Muscle of leg (tissue), 11 donors: Measurements from ENCODE around the gene LDB2. TPM values are rescaled to one million over a fixed set of nuclear protein-coding genes. Genes with fewer than 3 reads are reported as not detected.

Source experiments
- DNase-seq: peaks from one replicate; pipeline ENCODE4 v3.0.0; 2013
- H3K27ac ChIP-seq: one replicate; pipeline ENCODE4 v1.5.1; 2013; ENCODE audit warnings: mild to moderate bottlenecking, low read length, control low read depth
- H3K27me3 ChIP-seq: one replicate; pipeline ENCODE4 v1.6.1; 2013; ENCODE audit warnings: low read length; ENCODE audit not compliant: control insufficient read depth, insufficient read depth
- H3K36me3 ChIP-seq: one replicate; pipeline ENCODE4 v1.6.1; 2013; ENCODE audit warnings: low read length; ENCODE audit not compliant: control insufficient read depth, insufficient read depth
- H3K4me1 ChIP-seq: one replicate; pipeline ENCODE4 v1.6.1; 2013; ENCODE audit warnings: low read length; ENCODE audit not compliant: control insufficient read depth, insufficient read depth
- H3K4me3 ChIP-seq: one replicate; pipeline ENCODE4 v1.5.1; 2013; ENCODE audit warnings: low read length, control low read depth
- H3K9me3 ChIP-seq: replicated peaks from 2 replicates; pipeline ENCODE4 v1.6.1; 2013; ENCODE audit warnings: low read depth, low read length; ENCODE audit not compliant: control insufficient read depth
- WGBS: methylation state at CpG from one replicate; pipeline ENCODE4 v1.1.5; 2013; ENCODE audit warnings: missing lambda C conversion rate; ENCODE audit not compliant: insufficient coverage; 5-methylcytosine and 5-hydroxymethylcytosine counted together
- polyA plus RNA-seq, 8 donors: library from polyadenylated mRNA; unstranded; fragments of 120-200 nt; gene quantifications; one replicate each; pipeline versions ENCODE4 v1.2.1 to v1.2.3, GENCODE V29; 2013; ENCODE audit warnings: inconsistent platforms in 1 of 8, low replicate concordance in 1 of 8; ENCODE audit not compliant: insufficient read length in 8 of 8, insufficient read depth in 1 of 8
- total RNA-seq: library from RNA; stranded (reverse); fragments of 120-200 nt; gene quantifications from one replicate; pipeline ENCODE4 v1.2.4, GENCODE V29; 2013

The LDB2 gene
- total and polyA plus RNA-seq, 9 donors = 38.5 to 57.2 (median 48.4) TPM

GRCh38 chr4:16682975-16683374 is 215.5 kb downstream of the LDB2 start:
- no peak overlapping the region for H3K27ac ChIP-seq
- no peak overlapping the region for H3K4me3 ChIP-seq
- H3K9me3 ChIP-seq = no peaks in the 10 kb centered on the region
- no CpG with 5 or more reads among the region's 3 CpGs for WGBS
- peaks cover 7% of the 10 kb centered on the region for H3K4me1 ChIP-seq
- H3K36me3 ChIP-seq = no peaks in the 10 kb centered on the region
- no peak for DNase-seq
- no peaks in the 10 kb centered on the region for H3K27me3 ChIP-seq

GRCh38 chr4:16677001-16677944 is 221.2 kb downstream of the LDB2 start:
- Histone ChIP-seq H3K27ac (peak overlapping the region; percentile 58), H3K4me1 (peaks cover 10% of the 10 kb centered on the region), H3K36me3 (no peaks in the 10 kb centered on the region), H3K4me3 (no peak overlapping the region), H3K27me3 (no peaks in the 10 kb centered on the region), H3K9me3 (no peaks in the 10 kb centered on the region)
- WGBS = 35% methylated on average over 3 of the region's 5 CpGs
- peak; percentile 87 for DNase-seq

- DNase-seq = peak; percentile 98
- no peak overlapping the region for H3K4me3 ChIP-seq
- peaks cover 17% of the 10 kb centered on the region for H3K4me1 ChIP-seq
- no CpG with 5 or more reads among the region's 3 CpGs for WGBS
- H3K27me3 ChIP-seq = no peaks in the 10 kb centered on the region
- no peaks in the 10 kb centered on the region for H3K9me3 ChIP-seq
- H3K36me3 ChIP-seq = no peaks in the 10 kb centered on the region
- peak overlapping the region; percentile 58 for H3K27ac ChIP-seq
Observed at GRCh38 chr4:16676230-16676770, 222.1 kb downstream of the LDB2 start.

GRCh38 chr4:16674082-16674481 is 224.4 kb downstream of the LDB2 start:
- H3K4me3 ChIP-seq = no peak overlapping the region
- H3K4me1 ChIP-seq = peaks cover 19% of the 10 kb centered on the region
- H3K36me3 ChIP-seq = no peaks in the 10 kb centered on the region
- WGBS = 94% methylated on average over 3 of the region's 7 CpGs
- H3K27ac ChIP-seq = no peak overlapping the region
- H3K9me3 ChIP-seq = no peaks in the 10 kb centered on the region
- H3K27me3 ChIP-seq = no peaks in the 10 kb centered on the region
- no peak for DNase-seq

- DNase-seq = peak; percentile 89
- Histone ChIP-seq H3K27me3 (no peaks in the 10 kb centered on the region), H3K4me1 (peaks cover 22% of the 10 kb centered on the region), H3K27ac (peak overlapping the region; percentile 74), H3K9me3 (no peaks in the 10 kb centered on the region), H3K4me3 (no peak overlapping the region), H3K36me3 (no peaks in the 10 kb centered on the region)
- no CpG with 5 or more reads among the region's 2 CpGs for WGBS
Observed at GRCh38 chr4:16672421-16672820, 226.0 kb downstream of the LDB2 start.

GRCh38 chr4:16671741-16672140 is 226.7 kb downstream of the LDB2 start:
- DNase-seq = peak; percentile 52
- no peaks in the 10 kb centered on the region for H3K27me3 ChIP-seq
- H3K9me3 ChIP-seq = no peaks in the 10 kb centered on the region
- H3K4me1 ChIP-seq = peaks cover 17% of the 10 kb centered on the region
- no peaks in the 10 kb centered on the region for H3K36me3 ChIP-seq
- no peak overlapping the region for H3K4me3 ChIP-seq
- peak overlapping the region; percentile 74 for H3K27ac ChIP-seq
- WGBS = no CpG with 5 or more reads among the region's 2 CpGs

- Histone ChIP-seq H3K9me3 (no peaks in the 10 kb centered on the region), H3K4me3 (no peak overlapping the region), H3K4me1 (peaks cover 21% of the 10 kb centered on the region), H3K27ac (no peak overlapping the region), H3K27me3 (no peaks in the 10 kb centered on the region), H3K36me3 (peaks cover 3% of the 10 kb centered on the region)
- DNase-seq = no peak
- no CpG with 5 or more reads among the region's 1 CpG for WGBS
Observed at GRCh38 chr4:16670727-16671126, 227.7 kb downstream of the LDB2 start.

- peaks cover 4% of the 10 kb centered on the region for H3K36me3 ChIP-seq
- H3K9me3 ChIP-seq = no peaks in the 10 kb centered on the region
- DNase-seq = peak; percentile 32
- no peak overlapping the region for H3K27ac ChIP-seq
- H3K4me1 ChIP-seq = peaks cover 20% of the 10 kb centered on the region
- no peak overlapping the region for H3K4me3 ChIP-seq
- no peaks in the 10 kb centered on the region for H3K27me3 ChIP-seq
Observed at GRCh38 chr4:16669036-16669435, 229.4 kb downstream of the LDB2 start.

GRCh38 chr4:16668488-16668887 is 230.0 kb downstream of the LDB2 start:
- Histone ChIP-seq H3K27me3 (no peaks in the 10 kb centered on the region), H3K4me3 (no peak overlapping the region), H3K4me1 (peaks cover 18% of the 10 kb centered on the region), H3K27ac (no peak overlapping the region), H3K9me3 (no peaks in the 10 kb centered on the region), H3K36me3 (peaks cover 4% of the 10 kb centered on the region)
- WGBS = no CpG with 5 or more reads among the region's 1 CpG
- DNase-seq = no peak

GRCh38 chr4:16667464-16667863 is 231.0 kb downstream of the LDB2 start:
- peaks cover 17% of the 10 kb centered on the region for H3K4me1 ChIP-seq
- no peak overlapping the region for H3K4me3 ChIP-seq
- H3K27ac ChIP-seq = no peak overlapping the region
- H3K9me3 ChIP-seq = no peaks in the 10 kb centered on the region
- 83% methylated on average over 1 of the region's 3 CpGs for WGBS
- peaks cover 4% of the 10 kb centered on the region for H3K36me3 ChIP-seq
- H3K27me3 ChIP-seq = no peaks in the 10 kb centered on the region
- DNase-seq = no peak
